DMS 273 treated with DMSO at 0.1 percent for 48 hours (cell line): ENCODE measurements around the gene RAB31.

Experiments used
- DNase-seq: peaks from one replicate; lab custom pipeline; 2025; lab: John Stamatoyannopoulos, UW

Gene RAB31

DNA sequence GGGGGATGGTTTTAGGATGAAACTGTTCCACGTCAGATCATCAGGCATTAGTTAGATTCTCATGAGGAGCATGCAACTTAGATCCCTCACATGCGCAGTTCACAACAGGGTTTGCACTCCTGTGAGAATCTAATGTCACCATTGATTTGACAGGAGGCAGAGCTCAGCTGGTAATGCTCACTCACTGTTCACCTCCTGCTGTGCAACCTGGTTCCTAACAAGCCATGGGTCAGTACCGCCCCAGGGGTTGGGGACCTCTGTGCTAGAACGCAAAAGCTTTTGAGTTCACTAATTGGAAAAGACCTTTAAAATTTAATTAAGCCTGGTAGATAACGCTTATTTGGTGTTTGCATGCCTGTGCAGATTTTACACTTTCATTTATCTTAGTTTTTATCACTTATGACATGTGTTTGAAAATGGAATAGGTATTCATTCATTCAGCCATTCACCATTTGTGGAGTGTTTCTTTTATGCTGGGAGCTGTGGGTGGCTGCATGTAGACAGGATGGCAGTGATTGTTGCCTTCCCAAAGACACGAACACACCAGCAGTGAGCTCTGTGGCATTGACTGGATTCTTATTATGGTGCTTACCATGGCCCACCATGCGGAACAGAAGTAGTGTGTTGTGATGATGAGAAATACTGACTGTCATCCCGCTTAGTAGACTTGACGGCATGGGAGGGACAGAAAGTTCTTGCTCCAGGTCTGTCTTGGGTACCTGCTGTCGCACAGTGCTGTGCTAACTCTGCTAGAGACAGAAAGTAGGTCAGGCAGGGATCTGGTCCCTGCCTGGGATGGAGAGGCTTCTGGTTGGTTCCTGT, 6.4 kb downstream of the RAB31 start:
- DNase-seq = no peak

DNA sequence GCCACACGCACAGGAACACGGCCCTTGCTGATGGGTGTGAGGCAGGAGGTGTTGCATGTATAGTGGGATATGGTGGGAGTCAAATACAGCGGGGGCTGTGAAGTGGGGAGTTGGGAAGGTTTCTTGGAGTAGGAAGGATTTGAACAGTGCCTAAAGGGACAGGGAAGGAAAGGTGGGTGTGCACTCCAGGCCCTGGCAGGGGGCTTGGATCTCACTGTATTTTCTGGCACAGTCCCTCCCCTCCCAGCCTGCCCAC, 6.9 kb downstream of the RAB31 start:
- DNase-seq = no peak

- DNase-seq = no peak
Observed at GRCh38 chr18:9715978-9716774, 8.1 kb downstream of the RAB31 start.

GRCh38 chr18:9716780-9717563, 8.9 kb downstream of the RAB31 start:
- no peak for DNase-seq

GRCh38 chr18:9719421-9719981, 11.4 kb downstream of the RAB31 start:
- no peak for DNase-seq

DNA sequence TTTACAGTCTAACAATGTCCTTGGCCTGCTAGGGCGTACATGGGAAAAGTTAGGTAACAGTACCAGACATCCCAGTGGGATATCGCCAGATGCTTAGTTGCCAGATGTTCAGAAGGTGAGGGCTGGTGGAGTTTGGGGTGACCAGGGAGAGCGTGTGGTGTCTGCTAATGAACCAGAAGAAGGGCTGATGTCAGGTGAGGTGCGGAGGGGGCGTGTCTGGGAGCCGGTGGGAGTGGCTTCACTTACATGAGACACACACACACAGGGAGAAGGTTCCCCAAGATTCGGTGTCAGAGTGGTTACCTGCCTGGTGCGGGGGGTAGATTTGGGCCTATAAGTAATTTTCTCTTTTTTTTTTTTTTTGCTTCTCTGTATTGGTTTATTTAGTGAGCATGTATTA, 12.2 kb downstream of the RAB31 start:
- no peak for DNase-seq

- DNase-seq = no peak
Observed at GRCh38 chr18:9721893-9722550, 13.9 kb downstream of the RAB31 start.

GRCh38 chr18:9722691-9723090, 14.6 kb downstream of the RAB31 start:
- no peak for DNase-seq

GRCh38 chr18:9724797-9725585, 16.9 kb downstream of the RAB31 start:
- no peak for DNase-seq

DNA sequence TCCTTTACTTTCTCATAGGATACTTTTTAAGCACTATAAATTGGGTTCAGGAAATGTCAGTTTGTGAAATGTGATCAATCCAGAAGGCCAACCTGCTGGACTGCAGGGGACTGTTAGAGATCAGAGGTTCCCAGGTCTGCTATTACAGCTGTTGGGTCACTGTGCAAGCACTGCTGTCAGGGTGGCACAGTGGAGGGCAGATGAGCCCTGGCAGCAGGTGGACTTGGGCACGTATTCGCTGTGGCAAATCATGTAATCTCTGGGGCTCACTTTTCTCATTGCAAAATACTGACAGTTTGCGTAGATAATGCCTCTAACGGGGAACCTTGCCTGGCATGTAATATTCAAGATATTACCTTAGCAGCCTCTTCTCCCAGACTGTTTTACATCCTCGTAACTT, 18.1 kb downstream of the RAB31 start:
- DNase-seq = no peak

- DNase-seq = no peak
Observed at GRCh38 chr18:9726936-9727335, 18.8 kb downstream of the RAB31 start.

- DNase-seq = no peak
Observed at GRCh38 chr18:9730786-9731185, 22.7 kb downstream of the RAB31 start.

- DNase-seq = no peak
Observed at GRCh38 chr18:9731380-9731779, 23.3 kb downstream of the RAB31 start.

- DNase-seq = no peak
Observed at GRCh38 chr18:9732031-9732430, 23.9 kb downstream of the RAB31 start.

DNA sequence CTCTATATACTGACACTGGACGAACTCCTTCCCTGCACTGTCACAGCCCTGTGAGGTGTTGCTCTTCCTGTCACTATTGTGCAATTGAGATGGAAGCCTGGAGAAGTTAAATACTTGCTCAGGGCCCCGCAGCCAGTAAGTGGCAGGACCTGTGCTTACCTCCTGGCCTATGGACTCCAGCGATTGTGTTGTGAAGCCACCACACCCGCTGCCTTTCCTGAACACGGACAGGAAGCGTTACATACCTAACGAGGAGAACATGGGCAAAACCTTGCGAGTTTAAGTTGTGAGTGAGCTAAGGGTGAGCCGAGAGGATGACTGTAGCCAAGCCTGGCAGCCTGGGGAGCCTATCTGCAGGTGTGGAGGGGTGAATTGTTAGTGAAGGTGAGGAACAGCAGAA, 26.1 kb downstream of the RAB31 start:
- no peak for DNase-seq

DNA sequence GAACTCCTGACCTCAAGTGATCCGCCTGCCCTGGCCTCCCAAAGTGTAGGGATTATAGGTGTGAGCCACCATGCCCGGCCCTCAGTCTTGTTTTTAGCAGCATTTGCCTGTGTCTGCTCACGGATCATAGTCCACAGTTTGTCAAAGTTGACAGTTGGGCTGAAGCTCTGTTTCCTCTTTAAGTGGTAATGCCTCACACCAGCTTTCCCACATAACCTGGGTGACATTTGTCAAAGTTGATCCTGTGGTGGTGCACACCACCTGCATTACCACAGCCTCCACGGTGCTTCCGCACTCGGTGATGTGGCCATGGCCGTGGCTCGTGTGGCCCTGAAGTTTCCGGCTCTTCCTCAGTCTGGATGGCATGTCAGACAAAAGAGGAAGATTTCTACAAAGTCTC, 27.1 kb downstream of the RAB31 start:
- DNase-seq = no peak

DNA sequence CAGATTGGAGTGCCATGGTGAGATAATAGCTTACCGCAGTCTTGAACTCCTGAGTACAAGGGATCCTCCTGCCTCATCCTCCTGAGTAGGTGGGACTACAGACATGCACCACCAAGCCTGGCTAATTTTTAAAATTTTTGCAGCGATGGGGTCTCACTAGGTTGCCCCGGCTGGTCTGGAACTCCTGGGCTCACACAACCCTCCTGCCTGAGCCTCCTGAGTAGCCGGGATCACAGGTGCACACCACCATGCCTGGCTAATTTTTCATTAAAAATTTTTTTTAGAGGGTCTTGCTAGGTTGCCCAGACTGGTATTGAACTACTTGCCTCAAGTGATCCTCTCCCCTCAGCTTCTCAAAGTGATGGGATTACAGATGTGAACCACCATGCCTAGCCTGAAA, 27.8 kb downstream of the RAB31 start:
- no peak for DNase-seq

DNA sequence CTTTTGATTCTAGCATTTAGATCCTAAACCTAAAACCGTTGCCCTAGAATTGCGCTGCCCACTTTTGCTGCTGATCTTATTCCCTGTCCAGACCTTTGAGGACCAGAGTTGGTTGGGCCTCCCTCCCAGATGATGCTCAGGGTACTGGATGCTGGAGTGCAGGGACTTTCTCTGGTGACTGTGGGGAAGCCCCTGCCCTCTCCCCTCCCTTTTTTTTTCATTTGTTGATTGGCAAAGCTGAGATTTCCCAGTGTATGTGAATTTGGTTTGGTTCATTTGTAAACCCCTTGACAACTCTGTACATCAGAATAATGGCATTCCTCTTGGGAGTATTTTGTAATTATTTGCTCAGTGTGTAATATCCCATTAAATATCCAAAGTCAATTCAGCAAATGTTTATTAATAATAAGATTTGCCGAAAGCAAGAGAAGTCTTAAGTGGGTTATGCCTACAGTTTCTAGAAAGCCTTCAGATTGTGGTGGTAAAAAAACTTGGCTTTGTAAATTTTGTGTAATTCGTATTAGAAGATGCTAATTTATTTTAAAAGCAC, 28.3 kb downstream of the RAB31 start:
- no peak for DNase-seq

DNA sequence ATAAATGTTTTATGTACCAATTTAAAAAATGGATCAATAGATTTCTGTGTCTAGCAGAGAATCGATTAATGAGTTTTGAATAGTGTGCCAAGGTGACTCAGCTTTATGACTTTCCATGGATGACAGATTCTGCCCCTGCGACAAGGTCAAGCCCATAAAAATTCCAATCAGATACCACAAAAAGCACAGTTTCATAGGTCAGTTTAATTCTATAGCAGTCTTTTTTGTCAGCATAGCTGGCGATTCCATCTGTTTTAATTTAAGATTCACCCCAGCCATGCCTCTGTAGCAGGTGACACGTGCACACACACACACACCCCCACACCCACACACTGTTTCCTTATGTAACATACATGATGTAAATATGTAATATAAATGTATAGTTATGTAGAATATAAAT, 28.9 kb downstream of the RAB31 start:
- no peak for DNase-seq

DNA sequence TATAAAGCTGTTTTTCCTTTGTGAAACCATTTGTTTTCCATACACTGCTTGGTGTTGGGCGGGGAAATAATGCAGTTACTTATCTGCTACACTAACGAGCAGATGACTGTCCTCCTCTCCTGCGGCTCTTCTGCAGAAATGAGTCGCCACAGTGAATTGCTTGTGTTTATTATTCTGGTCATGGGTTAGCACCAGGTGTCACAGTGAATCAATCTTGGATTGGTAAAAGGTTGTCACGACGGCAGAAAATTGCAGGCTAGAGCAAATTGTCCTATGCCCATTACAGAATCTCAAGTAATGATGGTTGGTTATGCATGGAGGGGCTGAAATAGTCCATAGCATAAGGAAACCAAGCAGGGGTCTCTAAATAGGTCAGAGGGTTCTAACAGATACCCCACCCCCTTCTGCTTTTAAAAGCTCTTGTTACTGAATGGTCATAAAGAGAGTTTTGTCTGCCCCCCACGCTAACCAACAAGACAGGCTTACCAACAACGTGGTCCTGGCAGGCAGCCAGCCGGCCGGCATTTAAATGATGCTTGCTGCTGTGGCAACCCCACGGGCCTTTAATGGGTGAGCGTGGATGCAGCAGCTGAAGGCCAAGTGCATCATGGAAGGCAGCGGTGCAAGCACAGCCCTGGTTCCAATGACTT, 29.5 kb downstream of the RAB31 start:
- no peak for DNase-seq
